ENCODE measurements around the gene POU3F2. TPM values are rescaled to one million over a fixed set of nuclear protein-coding genes. Genes with fewer than 3 reads are reported as not detected.

POU3F2 gene
- total RNA-seq, 1 donor from 2014 or later: 12.2 TPM

DNA sequence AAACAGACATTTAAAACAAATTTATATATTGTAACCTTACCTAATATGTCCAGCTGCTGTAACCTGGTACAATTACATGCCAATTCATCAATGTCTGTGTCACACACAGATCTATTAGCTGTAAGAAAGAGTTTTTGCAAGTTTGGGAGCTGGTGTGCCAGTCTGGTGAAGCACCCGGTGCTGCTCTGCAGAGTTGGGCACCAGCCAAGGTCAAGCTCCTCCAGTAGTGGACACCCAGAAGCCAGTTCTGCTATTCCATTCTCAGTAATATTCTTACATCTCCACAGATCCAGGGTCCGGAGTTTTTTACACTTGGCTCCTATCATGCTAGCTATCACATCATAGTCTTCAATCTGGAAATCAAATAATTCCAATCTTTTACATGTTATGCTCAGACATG lies 41.0 kb downstream of the POU3F2 start:
- TF ChIP-seq, protein P1, sequence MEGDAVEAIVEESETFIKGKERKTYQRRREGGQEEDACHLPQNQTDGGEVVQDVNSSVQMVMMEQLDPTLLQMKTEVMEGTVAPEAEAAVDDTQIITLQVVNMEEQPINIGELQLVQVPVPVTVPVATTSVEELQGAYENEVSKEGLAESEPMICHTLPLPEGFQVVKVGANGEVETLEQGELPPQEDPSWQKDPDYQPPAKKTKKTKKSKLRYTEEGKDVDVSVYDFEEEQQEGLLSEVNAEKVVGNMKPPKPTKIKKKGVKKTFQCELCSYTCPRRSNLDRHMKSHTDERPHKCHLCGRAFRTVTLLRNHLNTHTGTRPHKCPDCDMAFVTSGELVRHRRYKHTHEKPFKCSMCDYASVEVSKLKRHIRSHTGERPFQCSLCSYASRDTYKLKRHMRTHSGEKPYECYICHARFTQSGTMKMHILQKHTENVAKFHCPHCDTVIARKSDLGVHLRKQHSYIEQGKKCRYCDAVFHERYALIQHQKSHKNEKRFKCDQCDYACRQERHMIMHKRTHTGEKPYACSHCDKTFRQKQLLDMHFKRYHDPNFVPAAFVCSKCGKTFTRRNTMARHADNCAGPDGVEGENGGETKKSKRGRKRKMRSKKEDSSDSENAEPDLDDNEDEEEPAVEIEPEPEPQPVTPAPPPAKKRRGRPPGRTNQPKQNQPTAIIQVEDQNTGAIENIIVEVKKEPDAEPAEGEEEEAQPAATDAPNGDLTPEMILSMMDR (IDR thresholded peaks at IDR 0.05): no peak
- no peak for TF ChIP-seq EZH2 (IDR thresholded peaks at IDR 0.05)
- TF ChIP-seq EZH2phosphoT487 (IDR thresholded peaks at IDR 0.05): no peak
- Mint-ChIP-seq H3K27ac (no peak overlapping the region), H3K9me3 (no peaks in the 10 kb centered on the region), H3K4me1 (no peaks in the 10 kb centered on the region), H3K27me3 (ENCODE audit: insufficient read depth, low read depth) (no peaks in the 10 kb centered on the region), H3K36me3 (peaks cover 12% of the 10 kb centered on the region), H3K4me3 (no peak overlapping the region)
- Histone ChIP-seq H3F3A (ENCODE audit: low read depth) (no peaks in the 10 kb centered on the region), H3K9me3 (ENCODE audit: low read depth) (no peaks in the 10 kb centered on the region), H3K4me1 (no peaks in the 10 kb centered on the region), H3K9ac (no peak overlapping the region), H3K4me2 (no peak overlapping the region), H3K27me3 (no peaks in the 10 kb centered on the region), H2AFZ (replicated peaks) (no peak overlapping the region), H4K20me1 (ENCODE audit: low read depth) (no peaks in the 10 kb centered on the region), H3K27ac (no peak overlapping the region), H3K79me2 (ENCODE audit: low read depth) (no peaks in the 10 kb centered on the region), H3K36me3 (peaks cover 2% of the 10 kb centered on the region), H3K4me3 (no peak overlapping the region)
- no peak for DNase-seq (ENCODE audit: low spot score)

DNA sequence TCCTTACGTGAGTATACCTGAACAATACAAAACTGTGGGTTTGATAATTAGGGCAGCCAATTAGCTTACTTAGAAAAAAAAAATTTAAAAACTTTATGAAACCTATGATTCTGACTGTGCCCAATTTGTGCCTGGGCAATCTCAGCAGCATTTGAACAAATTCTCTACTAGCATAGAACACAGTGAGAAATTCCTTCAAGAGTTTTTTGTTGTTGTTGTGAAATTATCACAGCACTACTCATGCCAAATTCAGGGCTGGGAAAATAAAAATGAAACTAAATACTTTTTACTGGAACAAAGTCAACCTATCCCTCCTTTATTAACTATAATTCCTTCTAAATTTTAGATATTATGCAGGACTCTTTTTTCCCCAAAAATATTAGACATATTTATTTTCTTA lies 42.9 kb downstream of the POU3F2 start:
- Histone ChIP-seq H3K4me1 (peaks cover 7% of the 10 kb centered on the region), H2AFZ (replicated peaks) (no peak overlapping the region), H4K20me1 (ENCODE audit: low read depth) (no peaks in the 10 kb centered on the region), H3F3A (ENCODE audit: low read depth) (no peaks in the 10 kb centered on the region), H3K36me3 (peaks cover 2% of the 10 kb centered on the region), H3K79me2 (ENCODE audit: low read depth) (no peaks in the 10 kb centered on the region), H3K9me3 (ENCODE audit: low read depth) (no peaks in the 10 kb centered on the region), H3K4me3 (no peak overlapping the region), H3K27ac (no peak overlapping the region), H3K27me3 (no peaks in the 10 kb centered on the region), H3K4me2 (no peak overlapping the region), H3K9ac (no peak overlapping the region)
- Mint-ChIP-seq H3K36me3 (peaks cover 5% of the 10 kb centered on the region), H3K4me3 (no peak overlapping the region), H3K9me3 (no peaks in the 10 kb centered on the region), H3K27ac (no peak overlapping the region), H3K27me3 (ENCODE audit: insufficient read depth, low read depth) (no peaks in the 10 kb centered on the region), H3K4me1 (no peaks in the 10 kb centered on the region)
- TF ChIP-seq EZH2 (IDR thresholded peaks at IDR 0.05) (no peak), EZH2phosphoT487 (IDR thresholded peaks at IDR 0.05) (no peak)
- TF ChIP-seq, protein P1 (IDR thresholded peaks at IDR 0.05): no peak
- no peak for DNase-seq (ENCODE audit: low spot score)

DNA sequence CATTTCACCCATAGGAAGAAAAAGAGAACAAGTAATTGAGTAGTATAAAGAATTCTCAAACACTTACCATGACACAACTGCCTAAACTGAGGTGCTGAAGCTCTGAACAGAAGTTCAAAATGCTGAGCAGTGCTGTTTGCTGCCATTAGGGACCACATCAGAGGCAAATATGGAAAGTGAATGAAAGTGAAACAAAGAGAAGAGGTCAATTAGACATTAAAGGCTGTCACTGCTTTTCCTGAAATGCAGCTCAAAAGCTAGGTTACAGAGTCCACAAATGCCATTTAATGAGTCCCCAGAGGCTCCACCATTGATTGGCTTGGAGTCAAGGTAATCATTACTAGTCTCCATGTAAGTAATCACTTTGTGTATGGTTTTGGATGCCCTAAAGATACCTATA lies 46.1 kb downstream of the POU3F2 start:
- TF ChIP-seq EZH2 (IDR thresholded peaks at IDR 0.05) (no peak), EZH2phosphoT487 (IDR thresholded peaks at IDR 0.05) (no peak)
- TF ChIP-seq, protein P1 (IDR thresholded peaks at IDR 0.05): no peak
- H3K27ac Mint-ChIP-seq: no peak overlapping the region
- no peaks in the 10 kb centered on the region for H3K4me1 Mint-ChIP-seq

More for the DNA sequence above, 46.1 kb downstream of the POU3F2 start:
- Mint-ChIP-seq H3K36me3 (peaks cover 2% of the 10 kb centered on the region), H3K27me3 (ENCODE audit: insufficient read depth, low read depth) (no peaks in the 10 kb centered on the region), H3K4me3 (no peak overlapping the region), H3K9me3 (no peaks in the 10 kb centered on the region)
- H3K4me2 ChIP-seq: no peak overlapping the region
- no peak overlapping the region for H3K4me3 ChIP-seq
- no peaks in the 10 kb centered on the region for H3K36me3 ChIP-seq
- H3K79me2 ChIP-seq (ENCODE audit: low read depth): no peaks in the 10 kb centered on the region
- H3K9ac ChIP-seq: no peak overlapping the region
- peaks cover 7% of the 10 kb centered on the region for H3K4me1 ChIP-seq
- no peaks in the 10 kb centered on the region for H4K20me1 ChIP-seq (ENCODE audit: low read depth)
- no peak for DNase-seq (ENCODE audit: low spot score)
- H3K27ac ChIP-seq: no peak overlapping the region
- no peak overlapping the region for H2AFZ ChIP-seq (replicated peaks)
- no peaks in the 10 kb centered on the region for H3K9me3 ChIP-seq (ENCODE audit: low read depth)
- no peaks in the 10 kb centered on the region for H3F3A ChIP-seq (ENCODE audit: low read depth)
- H3K27me3 ChIP-seq: no peaks in the 10 kb centered on the region
